OCI-LY1 (cell line): ENCODE data around the gene TANK.

Experiments used
- CTCF ChIP-seq: fragments of 200-600 bp; sonication (generic), shearing (Covaris generic); IDR thresholded peaks from 2 replicates; pipeline ENCODE4 v1.5.1; 2017; ENCODE audit warnings: mild to moderate bottlenecking, antibody characterized with exemption, low read length, moderate library complexity, mixed read lengths
- EZH2 ChIP-seq: fragments of 200-600 bp; sonication (generic), shearing (Covaris generic); IDR thresholded peaks from 2 replicates; pipeline ENCODE4 v1.8.0; 2017; ENCODE audit warnings: borderline replicate concordance, mixed run types, mild to moderate bottlenecking, antibody characterized with exemption, low read length, moderate library complexity, mixed read lengths

- TF ChIP-seq CTCF, result no peak
- no peak for TF ChIP-seq EZH2
Measured at GRCh38 chr2:161243312-161243711, 83.1 kb downstream of the TANK start.
